Neural crest cell (in vitro differentiated cells): ENCODE measurements around the gene SLX4IP. TPM values are rescaled to one million over a fixed set of nuclear protein-coding genes. Genes with fewer than 3 reads are reported as not detected.

Experiments
- DNase-seq: peaks from one replicate; pipeline ENCODE4 v3.0.0; 2021; ENCODE audit warnings: low read depth, mixed read lengths, low spot score
- H3K27ac Mint-ChIP-seq: one replicate; pipeline ENCODE4 v1.8.0; 2021; ENCODE audit warnings: mild to moderate bottlenecking, mixed read lengths; ENCODE audit not compliant: unreplicated experiment
- H3K27me3 Mint-ChIP-seq: 2 replicates; pipeline ENCODE4 v1.8.0; 2021; ENCODE audit warnings: low read depth, mild to moderate bottlenecking, mixed read lengths
- H3K36me3 Mint-ChIP-seq: 2 replicates; pipeline ENCODE4 v1.8.0; 2021; ENCODE audit warnings: low read depth, mild to moderate bottlenecking, mixed read lengths
- H3K4me1 Mint-ChIP-seq: 2 replicates; pipeline ENCODE4 v1.8.0; 2021; ENCODE audit warnings: mixed read lengths
- H3K4me3 Mint-ChIP-seq: one replicate; pipeline ENCODE4 v1.8.0; 2021; ENCODE audit warnings: mild to moderate bottlenecking, mixed read lengths
- H3K9me3 Mint-ChIP-seq: 2 replicates; pipeline ENCODE4 v1.8.0; 2021; ENCODE audit warnings: mixed read lengths
- CTCF ChIP-seq: fragments of 200-600 bp; sonication (generic); conservative IDR thresholded peaks from 2 replicates; pipeline ENCODE4 v1.5.0; 2021; ENCODE audit warnings: antibody characterized with exemption, mild to moderate bottlenecking
- total RNA-seq: library from RNA; stranded (reverse); gene quantifications from 2 replicates; pipeline ENCODE4 v1.2.1, GENCODE V29; 2021

The SLX4IP gene
- total RNA-seq, 1 donor from 2014 or later: 8.5 TPM

GRCh38 chr20:10637563-10637962, 202.5 kb downstream of the SLX4IP start:
- Mint-ChIP-seq H3K9me3 (no peaks in the 10 kb centered on the region), H3K27me3 (no peaks in the 10 kb centered on the region), H3K4me3 (peak overlapping the region; percentile 72), H3K4me1 (peaks cover 84% of the 10 kb centered on the region), H3K36me3 (peaks cover 42% of the 10 kb centered on the region), H3K27ac (peak overlapping the region; percentile 83)
- TF ChIP-seq CTCF: no peak
- no peak for DNase-seq

GRCh38 chr20:10639077-10639736, 204.1 kb downstream of the SLX4IP start:
- no peaks in the 10 kb centered on the region for H3K9me3 Mint-ChIP-seq
- H3K4me1 Mint-ChIP-seq: peaks cover 73% of the 10 kb centered on the region
- peak overlapping the region; percentile 22 for H3K27ac Mint-ChIP-seq
- H3K36me3 Mint-ChIP-seq: peaks cover 51% of the 10 kb centered on the region
- TF ChIP-seq CTCF: no peak
- no peaks in the 10 kb centered on the region for H3K27me3 Mint-ChIP-seq
- H3K4me3 Mint-ChIP-seq: peak overlapping the region; percentile 74
- no peak for DNase-seq

DNA sequence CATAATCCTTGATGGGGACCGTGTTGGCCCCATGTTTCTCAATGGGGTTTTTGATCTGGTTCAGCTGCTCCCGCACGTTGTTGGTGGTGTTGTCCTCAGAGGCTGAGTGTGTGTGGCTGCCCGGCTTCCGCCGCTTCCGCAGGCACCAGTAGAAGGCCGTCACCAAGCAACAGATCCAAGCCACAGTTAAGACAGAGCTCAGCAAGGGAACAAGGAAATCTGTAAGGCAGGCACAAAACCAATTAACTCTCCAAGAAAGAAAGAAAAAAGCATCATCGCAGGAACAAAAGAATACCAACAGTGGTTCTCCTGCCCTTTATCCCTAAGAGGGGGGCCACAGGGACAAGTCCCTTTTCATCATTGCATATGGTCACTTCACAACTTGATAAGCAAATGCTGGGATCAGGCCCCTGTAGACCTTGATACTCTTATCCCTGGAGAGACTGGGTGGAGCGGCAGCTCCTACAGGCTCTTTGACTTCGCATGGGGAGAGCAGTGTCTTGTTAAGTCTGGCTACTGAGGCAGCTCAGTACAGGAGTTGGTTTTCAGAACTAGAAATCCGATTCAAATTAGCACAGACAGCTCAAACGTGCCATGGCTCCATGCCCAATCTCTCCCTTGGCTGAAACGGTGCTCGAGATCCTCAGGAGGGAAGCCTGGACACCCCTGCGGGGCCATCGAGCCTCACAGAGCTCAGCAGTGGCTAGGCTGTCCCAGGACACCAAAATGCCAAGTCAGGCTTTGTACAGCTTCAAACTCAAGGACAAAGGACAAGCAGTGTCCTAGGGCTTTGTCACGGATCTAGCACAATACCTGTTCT, 204.8 kb downstream of the SLX4IP start:
- H3K36me3 Mint-ChIP-seq: peaks cover 52% of the 10 kb centered on the region
- peak overlapping the region; percentile 62 for H3K27ac Mint-ChIP-seq
- TF ChIP-seq CTCF: no peak
- no peaks in the 10 kb centered on the region for H3K27me3 Mint-ChIP-seq
- H3K4me1 Mint-ChIP-seq: peaks cover 66% of the 10 kb centered on the region
- no peak for DNase-seq
- H3K9me3 Mint-ChIP-seq: no peaks in the 10 kb centered on the region
- H3K4me3 Mint-ChIP-seq: peak overlapping the region; percentile 74

GRCh38 chr20:10640897-10641296, 205.8 kb downstream of the SLX4IP start:
- no peaks in the 10 kb centered on the region for H3K27me3 Mint-ChIP-seq
- no peak overlapping the region for H3K27ac Mint-ChIP-seq
- no peak for TF ChIP-seq CTCF
- DNase-seq: no peak
- peaks cover 59% of the 10 kb centered on the region for H3K36me3 Mint-ChIP-seq
- H3K4me1 Mint-ChIP-seq: peaks cover 57% of the 10 kb centered on the region
- H3K4me3 Mint-ChIP-seq: peak overlapping the region; percentile 50
- H3K9me3 Mint-ChIP-seq: no peaks in the 10 kb centered on the region

DNA sequence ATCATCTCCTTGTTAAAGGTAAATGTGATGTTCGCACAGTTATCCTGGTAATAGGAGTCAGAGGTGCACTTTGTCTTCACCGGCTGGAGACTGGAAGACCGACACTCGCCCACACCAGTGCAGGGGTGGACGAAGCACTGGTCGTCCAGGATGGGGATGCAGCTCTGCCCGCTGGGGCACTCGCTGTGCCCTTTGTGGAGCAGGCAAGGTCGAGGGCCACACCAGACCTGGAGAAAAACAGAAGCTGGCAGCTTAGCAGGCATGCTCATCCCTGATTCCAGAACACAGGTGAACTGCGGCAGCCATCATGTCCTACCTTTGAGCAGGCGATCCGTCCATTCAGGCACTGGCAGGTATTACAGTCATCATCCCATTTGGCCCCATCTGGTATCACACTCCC, 206.4 kb downstream of the SLX4IP start:
- no peak for DNase-seq
- no peak for TF ChIP-seq CTCF
- Mint-ChIP-seq H3K9me3 (no peaks in the 10 kb centered on the region), H3K4me1 (peaks cover 51% of the 10 kb centered on the region), H3K4me3 (no peak overlapping the region), H3K27ac (no peak overlapping the region), H3K27me3 (no peaks in the 10 kb centered on the region), H3K36me3 (peaks cover 61% of the 10 kb centered on the region)
